Mucosa of descending colon (tissue), 3 donors: ENCODE measurements around the gene CGRRF1. TPM values are rescaled to one million over a fixed set of nuclear protein-coding genes. Genes with fewer than 3 reads are reported as not detected.
A peak's percentile ranks its signal among the peaks of the same experiment; 100 is the strongest.

Experiments
- ATAC-seq: fragments of 200-7000 bp; cut with Tn5 transposase; one replicate; pipeline ENCODE4 v1.9.1; 2020; ENCODE audit warnings: mild to moderate bottlenecking, moderate library complexity
- DNase-seq, 3 donors: peaks; one replicate each; pipeline ENCODE4 v3.0.0-alpha.2; 2020
- H3K36me3 ChIP-seq: fragments of 200-600 bp; one replicate; pipeline ENCODE4 v1.8.0; 2021; ENCODE audit warnings: low read depth, mild to moderate bottlenecking
- H3K4me1 ChIP-seq: fragments of 200-600 bp; one replicate; pipeline ENCODE4 v1.8.0; 2021; ENCODE audit warnings: low read depth, mild to moderate bottlenecking
- H3K4me3 ChIP-seq: fragments of 200-600 bp; one replicate; pipeline ENCODE4 v1.8.0; 2021; ENCODE audit warnings: mild to moderate bottlenecking
- H3K9me3 ChIP-seq: fragments of 200-600 bp; one replicate; pipeline ENCODE4 v1.8.0; 2021; ENCODE audit warnings: mild to moderate bottlenecking
- intact Hi-C, 2 donors: fragments of 100-400 bp; cut with DNase I in 1 of 2; cut with micrococcal nuclease in 1 of 2; formaldehyde crosslinking; loops; one replicate each; pipeline versions ENCODE4 v1.11.0 to v1.11.1; 2022; cut with DNase I, micrococcal nuclease
- long read RNA-seq, 2 donors: library from polyadenylated mRNA; unstranded; transcript quantifications; one replicate each; pipeline ENCODE4 v2.0.0, GENCODE V29; 2019 to 2021
- total RNA-seq, 3 donors: library from RNA; stranded (reverse); fragmentation: NEBNext Ultra II Directional in 2 of 3; extraction: Animal tissue kit (Norgen Biotek cat#: 25700) in 2 of 3; gene quantifications; one replicate each; pipeline versions ENCODE4 v1.2.1 to v1.2.4, GENCODE V29; 2021 to 2023
- TF ChIP-seq, protein P1 (sequence below): fragments of 200-600 bp; IDR thresholded peaks from one replicate; pipeline ENCODE4 v1.8.0; 2022; ENCODE audit warnings: antibody characterized with exemption, mild to moderate bottlenecking
- donor health status: DM: no; HTN: no; CAD: no; lungs with moderate emphysema.
- donor health status: DM: no; HTN: no; CAD: no.
- donor health status: DM: no; HTN: yes; CAD: no.

Gene CGRRF1, protein sequence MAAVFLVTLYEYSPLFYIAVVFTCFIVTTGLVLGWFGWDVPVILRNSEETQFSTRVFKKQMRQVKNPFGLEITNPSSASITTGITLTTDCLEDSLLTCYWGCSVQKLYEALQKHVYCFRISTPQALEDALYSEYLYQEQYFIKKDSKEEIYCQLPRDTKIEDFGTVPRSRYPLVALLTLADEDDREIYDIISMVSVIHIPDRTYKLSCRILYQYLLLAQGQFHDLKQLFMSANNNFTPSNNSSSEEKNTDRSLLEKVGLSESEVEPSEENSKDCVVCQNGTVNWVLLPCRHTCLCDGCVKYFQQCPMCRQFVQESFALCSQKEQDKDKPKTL
- 10 to 100 TPM; 17.0 to 25.2 (median 22.5) TPM for total RNA-seq
- long read RNA-seq, donor 1, transcript CGRRF1-201 (6 exons, 2,057 nt), result major isoform, 27 of 35 reads
- long read RNA-seq, donor 1, partial matches to known transcripts, result 0 of 35 reads
- long read RNA-seq, donor 1, other reads (novel, unspliced or antisense), result 8 of 35 reads
- long read RNA-seq, donor 2, transcript CGRRF1-201 (6 exons, 2,057 nt), result major isoform, 8 of 13 reads
- long read RNA-seq, donor 2, partial matches to known transcripts, result 1 of 13 reads
- long read RNA-seq, donor 2, other reads (novel, unspliced or antisense), result 3 of 13 reads

DNA sequence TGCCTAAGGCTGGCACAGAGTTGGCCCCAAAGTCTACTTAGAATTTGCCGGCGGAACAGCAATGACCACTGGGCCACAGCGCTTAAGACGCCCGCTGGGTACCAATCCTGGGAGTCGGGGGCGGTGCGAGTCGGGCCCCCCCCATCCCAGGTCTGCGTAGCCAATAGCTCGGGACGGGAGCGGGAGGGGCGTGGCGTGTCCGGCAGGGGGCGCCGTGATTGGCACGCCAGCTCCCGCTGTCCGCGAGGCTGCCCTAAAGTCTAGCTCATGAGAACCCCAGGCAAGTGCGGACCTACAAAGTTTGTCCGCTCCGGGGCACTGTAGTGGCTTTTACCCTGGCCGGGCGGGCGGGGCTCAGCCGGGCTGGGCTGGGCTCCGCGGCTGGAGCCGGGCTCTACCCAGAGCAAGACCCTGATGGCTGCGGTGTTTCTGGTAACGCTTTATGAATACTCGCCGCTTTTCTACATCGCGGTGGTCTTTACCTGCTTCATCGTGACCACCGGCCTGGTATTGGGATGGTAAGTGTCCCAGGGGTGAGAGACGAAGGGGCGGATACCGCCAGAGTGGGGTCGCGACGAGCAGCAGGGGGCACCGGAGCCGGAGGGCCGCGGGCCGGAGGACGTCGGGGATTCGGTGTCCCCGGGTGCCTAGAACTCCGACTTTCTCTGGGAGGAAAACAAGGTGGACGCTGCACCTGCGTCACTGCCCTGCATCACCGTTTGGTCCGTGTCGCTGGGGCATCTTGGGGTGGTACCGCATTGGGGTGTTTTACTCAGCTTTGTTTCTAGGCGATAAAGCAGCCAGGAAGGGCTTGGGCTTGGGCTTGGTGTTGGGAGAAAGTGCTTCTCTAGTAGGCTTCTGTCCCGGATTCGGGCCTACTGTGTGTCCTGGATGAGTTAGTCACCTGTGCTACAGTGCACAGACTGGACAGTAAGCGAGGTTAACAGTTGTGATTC lies at the start of gene CGRRF1:
CGRRF1 (plus strand) TSS at position 361 of the 956 bp plus-strand sequence; CDS start at position 415, 54 bp downstream.
- Histone ChIP-seq H3K9me3 (no peaks in the 10 kb centered on the region), H3K4me3 (peak within 1 kb of the TSS; percentile 97), H3K4me1 (peaks cover 8% of the 10 kb centered on the region), H3K36me3 (no peaks in the 10 kb centered on the region)
- peak; percentile 98 to 99 (median 99) for DNase-seq
- intact Hi-C loops, result no loop called here
- TF ChIP-seq, protein P1, sequence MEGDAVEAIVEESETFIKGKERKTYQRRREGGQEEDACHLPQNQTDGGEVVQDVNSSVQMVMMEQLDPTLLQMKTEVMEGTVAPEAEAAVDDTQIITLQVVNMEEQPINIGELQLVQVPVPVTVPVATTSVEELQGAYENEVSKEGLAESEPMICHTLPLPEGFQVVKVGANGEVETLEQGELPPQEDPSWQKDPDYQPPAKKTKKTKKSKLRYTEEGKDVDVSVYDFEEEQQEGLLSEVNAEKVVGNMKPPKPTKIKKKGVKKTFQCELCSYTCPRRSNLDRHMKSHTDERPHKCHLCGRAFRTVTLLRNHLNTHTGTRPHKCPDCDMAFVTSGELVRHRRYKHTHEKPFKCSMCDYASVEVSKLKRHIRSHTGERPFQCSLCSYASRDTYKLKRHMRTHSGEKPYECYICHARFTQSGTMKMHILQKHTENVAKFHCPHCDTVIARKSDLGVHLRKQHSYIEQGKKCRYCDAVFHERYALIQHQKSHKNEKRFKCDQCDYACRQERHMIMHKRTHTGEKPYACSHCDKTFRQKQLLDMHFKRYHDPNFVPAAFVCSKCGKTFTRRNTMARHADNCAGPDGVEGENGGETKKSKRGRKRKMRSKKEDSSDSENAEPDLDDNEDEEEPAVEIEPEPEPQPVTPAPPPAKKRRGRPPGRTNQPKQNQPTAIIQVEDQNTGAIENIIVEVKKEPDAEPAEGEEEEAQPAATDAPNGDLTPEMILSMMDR, result peak; percentile 81
- peak; percentile 99 for ATAC-seq

DNA sequence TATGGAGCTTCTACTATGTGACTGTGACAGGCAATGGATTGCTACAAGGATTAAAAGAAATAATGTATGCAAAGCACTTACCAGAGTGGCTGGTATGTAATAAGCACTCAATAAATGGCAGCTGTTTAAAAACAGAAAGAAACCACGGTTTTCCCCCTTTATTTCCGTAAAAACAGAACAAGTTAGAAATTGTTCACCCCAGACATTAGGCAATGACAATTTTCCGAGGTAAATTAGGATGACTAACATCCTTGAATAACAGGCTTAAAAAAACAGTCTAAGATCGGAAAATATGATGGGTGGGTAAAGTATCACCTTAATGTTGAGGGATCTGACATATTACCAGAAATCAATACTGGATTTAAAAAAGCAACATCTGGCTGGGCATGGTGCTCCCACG lies 47.7 kb upstream of the CGRRF1 start:
- TF ChIP-seq, protein P1, result no peak
- Histone ChIP-seq H3K36me3 (no peaks in the 10 kb centered on the region), H3K9me3 (no peaks in the 10 kb centered on the region), H3K4me1 (no peaks in the 10 kb centered on the region), H3K4me3 (no peak overlapping the region)
- ATAC-seq (no peak), DNase-seq (no peak)
- intact Hi-C loops, result no loop called here

DNA sequence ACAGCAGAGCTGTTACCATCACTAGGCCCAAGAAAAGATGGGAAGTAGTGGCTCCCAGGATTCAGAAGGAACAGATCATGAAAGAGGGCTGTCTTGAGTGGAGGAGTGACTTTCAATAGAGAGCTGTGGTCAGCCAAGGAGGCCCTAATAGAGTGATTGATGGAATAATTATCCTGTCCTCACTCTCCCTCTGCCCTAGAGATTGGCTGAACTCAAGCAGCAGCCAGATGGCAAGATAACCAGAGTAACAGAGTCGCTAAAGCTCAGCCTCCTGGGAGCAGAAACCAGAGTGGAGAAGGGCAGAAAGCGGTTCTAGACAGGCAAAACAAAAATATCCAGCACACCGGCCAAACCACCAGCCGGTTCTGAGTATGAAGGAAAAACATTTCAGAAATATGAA lies 44.1 kb upstream of the CGRRF1 start:
- H3K36me3 ChIP-seq, result no peaks in the 10 kb centered on the region
- no peaks in the 10 kb centered on the region for H3K4me1 ChIP-seq
- TF ChIP-seq, protein P1, result no peak
- DNase-seq (no peak), ATAC-seq (no peak)
- intact Hi-C loops, result no loop called here
- H3K4me3 ChIP-seq, result no peak overlapping the region
- peaks cover 7% of the 10 kb centered on the region for H3K9me3 ChIP-seq

DNA sequence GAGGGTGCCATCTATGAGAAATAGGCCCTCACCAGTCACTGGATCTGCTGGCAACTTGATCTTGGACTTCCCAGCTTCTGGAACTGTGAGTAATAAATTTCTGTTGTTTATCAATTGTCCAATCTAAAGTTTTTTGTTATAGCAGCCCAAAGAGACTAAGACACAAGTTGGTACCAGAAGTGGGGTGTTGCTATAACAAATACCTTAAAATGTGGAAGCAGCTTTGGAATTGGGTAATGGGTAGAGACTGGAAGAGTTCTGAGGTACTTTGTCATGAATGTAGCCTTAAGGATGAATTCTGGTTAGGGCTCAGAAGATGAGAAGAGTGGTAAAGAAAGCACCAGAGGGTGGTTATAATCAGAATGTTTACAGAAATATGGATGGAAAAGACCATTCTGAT lies 42.4 kb upstream of the CGRRF1 start:
- no peak overlapping the region for H3K4me3 ChIP-seq
- TF ChIP-seq, protein P1, result no peak

DNA sequence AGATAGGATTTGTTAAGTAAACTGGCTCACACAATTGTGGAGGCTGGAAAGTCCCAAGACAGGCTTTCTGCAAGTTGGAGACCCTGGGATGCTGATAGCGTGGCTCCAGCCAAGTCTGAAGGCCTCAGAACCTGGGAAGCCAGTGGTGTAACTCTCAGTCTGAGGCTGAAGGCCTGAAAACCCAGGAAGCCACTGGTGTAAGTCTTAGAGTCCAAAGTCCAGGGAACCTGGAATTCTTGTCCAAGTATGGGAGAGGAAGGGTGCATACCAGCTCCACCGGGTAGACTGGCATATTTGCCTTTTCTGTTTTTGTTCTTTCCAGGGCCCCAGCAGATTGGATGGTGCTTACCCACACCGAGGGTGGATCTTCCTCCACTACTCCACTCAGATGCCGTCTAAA lies 39.0 kb upstream of the CGRRF1 start:
- DNase-seq (peak in 1 of 3 donors; percentile 40), ATAC-seq (peak; percentile 84)
- no peak overlapping the region for H3K4me3 ChIP-seq
- peaks cover 5% of the 10 kb centered on the region for H3K4me1 ChIP-seq
- peaks cover 7% of the 10 kb centered on the region for H3K9me3 ChIP-seq
- intact Hi-C loops, result no loop called here
- TF ChIP-seq, protein P1, result no peak
- H3K36me3 ChIP-seq, result no peaks in the 10 kb centered on the region

More for the DNA sequence above, 42.4 kb upstream of the CGRRF1 start:
- DNase-seq (no peak), ATAC-seq (no peak)
- Histone ChIP-seq H3K4me1 (no peaks in the 10 kb centered on the region), H3K36me3 (no peaks in the 10 kb centered on the region), H3K9me3 (peaks cover 7% of the 10 kb centered on the region)
- intact Hi-C loops, result no loop called here
